ENCODE data around the gene KCNA10. TPM values are rescaled to one million over a fixed set of nuclear protein-coding genes. Genes with fewer than 3 reads are reported as not detected.
"Not testable (repeated sequence)": the region's sequence is repeated elsewhere in the genome, so short reads cannot be mapped to it uniquely, and the experiment has no call there.

KCNA10 gene
- polyA plus RNA-seq, 3 donors from 2014 or later = not detected

DNA sequence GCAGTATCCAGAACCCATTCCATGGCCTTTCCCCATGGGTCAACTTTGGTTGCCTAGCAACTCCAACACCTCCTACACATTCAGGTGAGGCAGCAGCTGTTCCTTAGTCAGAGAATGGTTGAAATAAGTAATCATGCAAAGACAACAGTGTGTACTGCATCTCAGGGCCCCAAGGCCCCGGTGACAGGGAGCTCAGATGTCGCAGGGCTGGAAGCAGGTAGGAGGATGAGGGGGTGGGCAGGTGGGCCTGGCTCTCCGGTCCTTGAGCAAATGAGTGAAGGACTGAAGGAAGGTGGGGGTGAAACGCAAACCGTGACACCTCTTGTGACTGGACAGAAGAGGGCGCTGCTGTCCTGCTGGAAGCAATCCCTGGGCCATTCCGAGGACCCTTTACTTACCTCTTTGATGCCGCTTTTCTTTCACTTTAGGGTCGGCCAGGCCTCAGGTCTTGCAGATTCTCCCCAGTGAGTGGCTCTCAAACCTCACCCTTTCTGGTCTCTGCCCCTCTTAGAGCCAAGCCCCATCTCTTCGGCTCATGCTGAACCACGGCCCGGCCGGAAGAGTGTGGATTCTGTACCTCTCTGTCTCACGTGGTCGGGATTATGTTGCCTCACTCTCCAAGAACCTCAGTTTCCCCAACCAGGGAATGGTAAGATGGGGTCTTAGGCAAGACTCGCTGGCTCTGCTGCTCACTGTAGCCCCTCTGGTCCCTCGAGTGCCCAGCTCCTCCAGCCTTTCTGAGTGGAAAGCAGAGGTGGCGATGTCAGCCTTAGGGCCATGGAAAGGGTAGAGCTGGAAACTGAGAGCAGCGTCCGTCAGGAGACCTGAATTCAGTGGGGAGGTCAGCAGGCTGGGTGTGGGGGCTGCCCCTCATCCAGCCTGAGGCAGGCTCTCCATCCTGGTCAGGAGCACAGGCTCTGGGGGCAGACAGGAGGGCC is 5.6 kb upstream of the KCNA10 start:
- H3K27ac Mint-ChIP-seq = no peak overlapping the region
- peak in 2 of 3 donors; percentile 5 to 15 for DNase-seq
- H3K27me3 Mint-ChIP-seq (ENCODE audit: low read depth in 3 of 3) = peaks cover 5 to 14% (median 9%) of the 10 kb centered on the region in 3 donors
- H3K9me3 Mint-ChIP-seq = no peaks in the 10 kb centered on the region
- no peaks in the 10 kb centered on the region for H3K4me1 Mint-ChIP-seq
- peak overlapping the region in 1 of 5 donors; percentile 39 for H3K4me3 Mint-ChIP-seq
- no peaks in the 10 kb centered on the region for H3K36me3 Mint-ChIP-seq

DNA sequence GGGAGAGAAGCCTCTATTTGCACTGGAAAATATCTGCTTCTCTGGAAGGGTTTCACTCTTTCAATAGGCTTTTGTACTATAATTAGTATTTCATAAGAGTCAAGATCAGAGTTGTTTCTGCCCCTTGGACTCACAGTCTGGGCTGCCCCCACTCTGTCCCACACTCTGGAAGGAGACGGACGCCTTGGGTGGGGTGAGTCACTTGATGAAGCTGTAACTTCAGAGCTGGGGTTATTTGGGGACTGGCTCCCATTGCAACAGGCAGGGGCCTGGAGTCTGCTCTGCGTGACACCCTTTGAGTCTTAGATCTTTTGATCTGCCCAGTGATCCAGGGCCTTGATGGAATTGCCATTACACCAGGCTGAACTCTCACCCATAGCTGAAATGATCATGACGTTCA is 4.0 kb upstream of the KCNA10 start:
- no peaks in the 10 kb centered on the region for H3K9me3 Mint-ChIP-seq
- H3K27me3 Mint-ChIP-seq (ENCODE audit: low read depth in 3 of 3) = peaks cover 6 to 14% (median 7%) of the 10 kb centered on the region in 3 donors
- H3K36me3 Mint-ChIP-seq = no peaks in the 10 kb centered on the region
- DNase-seq = no peak
- no peaks in the 10 kb centered on the region for H3K4me1 Mint-ChIP-seq
- no peak overlapping the region for H3K27ac Mint-ChIP-seq
- H3K4me3 Mint-ChIP-seq = no peak overlapping the region

DNA sequence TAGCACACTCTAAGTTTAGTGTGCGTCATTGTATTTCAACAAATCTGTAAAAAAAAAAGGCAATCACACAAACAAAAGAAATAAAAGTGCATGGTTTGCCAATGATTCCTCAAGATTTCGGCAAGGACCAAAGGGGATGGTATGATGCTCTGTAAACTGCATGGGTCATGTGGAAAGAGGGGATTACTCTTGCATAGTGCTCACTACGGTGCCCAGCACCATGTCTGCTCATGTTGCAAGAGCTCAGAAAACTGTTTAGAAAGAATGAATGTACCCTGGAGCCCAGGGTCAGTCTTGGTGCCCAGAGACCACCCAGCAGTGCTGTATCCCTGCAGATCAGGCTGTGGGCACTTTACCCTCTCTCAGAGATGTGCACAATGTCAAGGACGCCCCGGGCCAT is 3.6 kb upstream of the KCNA10 start:
- no peaks in the 10 kb centered on the region for H3K36me3 Mint-ChIP-seq

DNA sequence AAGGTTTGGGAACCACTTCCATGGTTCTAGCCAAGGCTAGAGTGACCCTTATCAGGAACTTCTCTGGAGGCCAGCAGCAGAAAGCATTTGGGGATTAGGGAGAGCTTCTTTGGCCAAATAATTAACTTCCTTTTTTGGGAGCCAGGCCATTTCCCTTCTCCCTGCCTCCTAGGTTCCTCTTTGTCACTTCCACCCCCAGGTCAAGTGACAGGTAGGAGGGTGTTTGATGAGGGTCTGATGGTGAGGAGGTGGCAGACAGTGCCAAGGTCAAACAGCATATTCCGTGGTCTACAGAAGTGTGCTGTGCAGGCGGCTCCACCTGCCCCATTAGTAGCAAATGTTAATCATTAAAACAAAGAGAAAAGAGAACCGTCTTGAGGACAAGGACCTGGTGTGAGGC is 1.9 kb upstream of the KCNA10 start:
- no peak for DNase-seq
- Mint-ChIP-seq H3K4me1 (no peaks in the 10 kb centered on the region), H3K27me3 (ENCODE audit: low read depth in 3 of 3) (peaks cover 5 to 13% (median 8%) of the 10 kb centered on the region in 3 donors), H3K36me3 (no peaks in the 10 kb centered on the region), H3K27ac (no peak overlapping the region), H3K9me3 (no peaks in the 10 kb centered on the region), H3K4me3 (no peak overlapping the region)

More for the DNA sequence above, 3.6 kb upstream of the KCNA10 start:
- no peaks in the 10 kb centered on the region for H3K4me1 Mint-ChIP-seq
- H3K27ac Mint-ChIP-seq = no peak overlapping the region
- H3K9me3 Mint-ChIP-seq = no peaks in the 10 kb centered on the region
- no peak overlapping the region for H3K4me3 Mint-ChIP-seq
- H3K27me3 Mint-ChIP-seq (ENCODE audit: low read depth in 3 of 3) = peaks cover 6 to 14% (median 7%) of the 10 kb centered on the region in 3 donors
- no peak for DNase-seq

DNA sequence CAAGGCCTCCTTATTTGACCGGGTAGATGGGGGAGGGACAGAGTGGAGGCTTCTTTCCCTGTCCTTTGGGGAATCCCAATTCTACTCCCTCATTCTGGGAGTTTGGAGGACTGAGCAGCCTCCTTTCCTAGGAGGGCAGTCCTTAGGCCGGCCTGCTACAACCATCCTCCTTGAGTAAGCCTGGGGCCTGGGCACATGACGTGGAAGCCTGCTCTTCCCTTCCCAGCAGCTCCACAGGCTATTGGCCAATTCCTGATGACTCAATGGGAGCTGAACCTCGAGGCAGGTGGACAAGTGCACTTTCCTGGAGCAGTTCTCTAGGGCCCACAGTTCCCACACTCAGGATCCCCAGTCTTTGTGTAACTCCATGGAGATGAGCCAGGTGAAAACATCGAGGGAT is 3.1 kb downstream of the KCNA10 start:
- no peaks in the 10 kb centered on the region for H3K4me1 Mint-ChIP-seq
- no peak overlapping the region for H3K27ac Mint-ChIP-seq

DNA sequence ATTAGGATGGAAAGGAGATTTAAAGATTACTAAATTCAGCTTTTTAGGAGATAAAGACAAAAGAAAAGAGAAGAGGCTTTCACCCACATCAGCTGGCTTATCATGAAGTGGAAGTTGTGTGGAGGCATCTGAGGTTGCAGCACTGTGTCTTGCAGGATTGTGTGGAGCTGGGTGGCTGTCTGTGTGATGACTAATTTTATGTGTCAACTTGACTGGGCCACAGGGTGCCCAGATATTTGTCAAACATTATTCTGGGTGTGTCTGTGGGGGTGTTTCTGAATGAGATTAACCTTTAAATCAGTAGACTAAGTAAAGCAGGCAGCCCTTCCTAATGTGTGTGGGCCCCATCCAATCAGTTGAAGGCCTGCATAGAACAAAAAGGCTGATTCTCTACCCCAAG is 3.9 kb downstream of the KCNA10 start:
- Mint-ChIP-seq H3K4me1 (no peaks in the 10 kb centered on the region), H3K4me3 (no peak overlapping the region), H3K36me3 (no peaks in the 10 kb centered on the region), H3K9me3 (no peaks in the 10 kb centered on the region), H3K27me3 (ENCODE audit: low read depth in 3 of 3) (peaks cover 0 to 4% (median 2%) of the 10 kb centered on the region in 3 donors), H3K27ac (peak overlapping the region in 1 of 6 donors; percentile 24)
- DNase-seq = no peak

More for the DNA sequence above, 3.1 kb downstream of the KCNA10 start:
- DNase-seq = no peak
- Mint-ChIP-seq H3K4me3 (no peak overlapping the region), H3K36me3 (no peaks in the 10 kb centered on the region), H3K27me3 (ENCODE audit: low read depth in 3 of 3) (peaks cover 0 to 7% (median 2%) of the 10 kb centered on the region in 3 donors), H3K9me3 (no peaks in the 10 kb centered on the region)

DNA sequence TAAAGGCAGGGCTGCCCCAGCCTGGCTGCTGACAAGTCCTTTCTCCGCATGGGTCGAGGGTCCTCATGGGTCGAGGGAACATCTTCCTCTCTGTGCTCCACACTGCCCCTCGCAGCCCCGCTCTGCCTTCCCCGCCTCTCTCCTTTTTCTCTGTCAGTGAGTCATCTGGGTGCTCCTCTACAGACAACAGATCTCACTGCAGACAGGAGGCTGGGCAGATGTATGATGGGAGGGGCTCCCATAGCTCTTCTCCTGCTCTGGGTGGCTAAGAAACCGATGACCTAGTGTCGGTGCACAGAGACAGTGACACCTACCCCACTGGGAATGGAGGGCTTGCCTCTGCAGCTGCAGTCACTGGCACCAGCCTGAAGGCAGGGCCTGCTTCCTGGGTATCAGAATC is 5.5 kb downstream of the KCNA10 start:
- H3K27me3 Mint-ChIP-seq (ENCODE audit: low read depth in 3 of 3) = peaks cover 0 to 2% (median 2%) of the 10 kb centered on the region in 3 donors
- H3K4me3 Mint-ChIP-seq = no peak overlapping the region
- no peaks in the 10 kb centered on the region for H3K9me3 Mint-ChIP-seq
- no peaks in the 10 kb centered on the region for H3K4me1 Mint-ChIP-seq
- H3K27ac Mint-ChIP-seq = no peak overlapping the region
- no peaks in the 10 kb centered on the region for H3K36me3 Mint-ChIP-seq
- DNase-seq = no peak

DNA sequence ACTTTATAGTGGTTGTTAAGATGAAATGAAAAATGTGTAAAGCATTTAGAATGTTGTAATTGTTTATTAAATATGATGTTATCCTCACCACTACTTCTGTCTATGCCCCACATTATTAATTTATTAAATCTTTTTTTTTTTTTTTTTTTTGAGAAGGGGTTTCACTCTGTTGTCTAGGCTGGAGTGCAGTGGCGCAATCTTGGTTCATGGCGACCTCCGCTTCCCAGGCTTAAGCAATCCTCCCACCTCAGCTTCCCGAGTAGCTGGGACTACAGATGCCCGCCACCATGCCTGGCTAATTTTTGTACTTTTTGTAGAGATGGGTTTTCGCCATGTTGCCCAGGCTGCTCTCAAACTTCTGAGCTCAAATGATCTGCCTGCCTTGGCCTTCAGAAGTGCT is 7.5 kb downstream of the KCNA10 start:
- Mint-ChIP-seq H3K9me3 (no peaks in the 10 kb centered on the region), H3K27ac (no peak overlapping the region), H3K27me3 (ENCODE audit: low read depth in 3 of 3) (peaks cover 0 to 2% (median 0%) of the 10 kb centered on the region in 3 donors), H3K4me3 (no peak overlapping the region), H3K4me1 (no peaks in the 10 kb centered on the region), H3K36me3 (no peaks in the 10 kb centered on the region)
- no peak for DNase-seq

DNA sequence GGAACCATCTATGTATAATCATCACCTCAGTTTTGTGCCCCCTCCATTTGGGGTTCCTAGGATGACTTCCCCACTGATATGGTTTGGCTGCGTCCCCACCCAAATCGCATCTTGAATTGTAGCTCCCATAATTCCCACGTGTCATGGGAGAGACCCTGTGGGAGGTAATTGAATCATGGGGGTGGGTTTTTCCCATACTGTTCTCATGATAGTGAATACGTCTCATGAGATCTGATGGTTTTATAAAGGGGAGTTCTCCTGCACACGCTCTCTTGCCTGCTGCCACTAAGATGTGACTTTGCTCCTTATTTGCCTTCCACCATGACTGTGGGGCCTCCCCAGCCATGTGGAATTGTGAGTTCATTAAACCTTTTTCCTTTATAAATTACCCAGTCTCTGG is 8.1 kb downstream of the KCNA10 start:
- not testable (repeated sequence) for H3K36me3 Mint-ChIP-seq; H3K27me3 Mint-ChIP-seq (ENCODE audit: low read depth in 3 of 3); H3K4me1 Mint-ChIP-seq; H3K4me3 Mint-ChIP-seq; H3K27ac Mint-ChIP-seq; DNase-seq; H3K9me3 Mint-ChIP-seq

DNA sequence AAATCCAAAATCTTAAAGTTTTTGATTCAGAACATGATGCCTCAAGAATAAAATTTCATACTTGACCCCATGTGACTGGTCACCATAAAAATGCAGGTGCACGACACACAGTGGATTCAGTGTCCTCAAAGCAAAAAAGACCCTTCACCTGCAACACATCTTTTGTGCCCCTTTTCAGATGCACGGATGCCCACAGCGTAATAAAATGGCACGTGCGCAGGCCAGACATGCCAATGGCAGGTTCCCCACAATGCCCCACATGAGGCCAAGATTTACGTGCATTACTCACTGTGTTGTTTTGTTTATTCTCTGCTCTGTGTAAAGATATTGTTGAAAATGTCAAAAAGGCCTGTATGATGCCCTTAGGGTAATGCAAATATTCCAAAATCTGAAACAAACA is 9.3 kb downstream of the KCNA10 start:
- no peak for DNase-seq
- no peaks in the 10 kb centered on the region for H3K36me3 Mint-ChIP-seq
- H3K4me1 Mint-ChIP-seq = no peaks in the 10 kb centered on the region
- H3K27ac Mint-ChIP-seq = no peak overlapping the region
- no peaks in the 10 kb centered on the region for H3K9me3 Mint-ChIP-seq
- no peak overlapping the region for H3K4me3 Mint-ChIP-seq
- H3K27me3 Mint-ChIP-seq (ENCODE audit: low read depth in 3 of 3) = peaks cover 0 to 2% (median 0%) of the 10 kb centered on the region in 3 donors

DNA sequence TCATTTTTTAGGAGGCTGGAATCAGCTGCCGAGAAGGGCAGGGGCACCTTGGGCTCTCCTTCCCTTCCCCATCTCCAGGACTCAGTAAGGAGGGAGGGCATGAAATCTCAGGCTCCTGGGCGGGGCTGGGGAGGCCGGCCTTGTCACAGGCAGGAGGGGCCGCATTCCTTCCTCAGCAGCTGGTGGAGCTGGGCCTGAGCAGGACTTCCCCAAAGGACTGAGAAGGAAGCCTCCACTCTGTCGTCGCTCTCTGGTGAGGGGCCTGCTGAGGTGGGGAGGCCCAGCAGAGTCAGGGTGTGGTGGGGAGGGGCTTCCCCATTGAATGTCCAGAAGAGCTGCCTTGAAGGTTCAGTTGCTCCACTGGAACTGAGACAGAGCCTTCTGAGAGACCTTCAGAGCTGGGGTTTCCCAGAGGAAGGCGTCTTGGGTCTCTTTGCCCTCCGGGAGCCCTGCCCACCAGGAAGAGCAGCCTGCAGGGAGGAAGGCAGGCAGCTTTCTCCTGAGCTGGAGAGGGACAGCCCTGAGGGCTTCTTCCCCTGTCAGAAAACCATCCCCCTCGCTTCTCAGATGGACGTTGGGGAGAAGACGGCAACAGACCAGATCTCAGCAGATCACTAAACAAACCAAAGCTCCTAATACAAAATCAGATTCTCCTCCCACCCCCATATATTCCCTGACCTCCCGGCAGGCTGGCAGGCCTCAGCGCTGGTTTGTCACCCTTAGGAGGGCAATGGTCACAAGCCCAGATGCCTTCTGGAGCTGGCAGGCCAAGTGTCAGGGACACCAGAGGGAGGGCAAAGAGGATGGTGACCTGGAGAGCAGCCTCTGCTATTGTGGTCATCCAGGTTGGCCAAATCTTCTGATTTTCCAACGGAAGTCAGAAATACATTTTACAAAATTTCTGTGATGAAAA is 10.7 kb downstream of the KCNA10 start:
- Mint-ChIP-seq H3K9me3 (no peaks in the 10 kb centered on the region), H3K27me3 (ENCODE audit: low read depth in 3 of 3) (peaks cover 0 to 2% (median 0%) of the 10 kb centered on the region in 3 donors), H3K36me3 (no peaks in the 10 kb centered on the region), H3K4me3 (no peak overlapping the region), H3K4me1 (no peaks in the 10 kb centered on the region), H3K27ac (no peak overlapping the region)
- no peak for DNase-seq

DNA sequence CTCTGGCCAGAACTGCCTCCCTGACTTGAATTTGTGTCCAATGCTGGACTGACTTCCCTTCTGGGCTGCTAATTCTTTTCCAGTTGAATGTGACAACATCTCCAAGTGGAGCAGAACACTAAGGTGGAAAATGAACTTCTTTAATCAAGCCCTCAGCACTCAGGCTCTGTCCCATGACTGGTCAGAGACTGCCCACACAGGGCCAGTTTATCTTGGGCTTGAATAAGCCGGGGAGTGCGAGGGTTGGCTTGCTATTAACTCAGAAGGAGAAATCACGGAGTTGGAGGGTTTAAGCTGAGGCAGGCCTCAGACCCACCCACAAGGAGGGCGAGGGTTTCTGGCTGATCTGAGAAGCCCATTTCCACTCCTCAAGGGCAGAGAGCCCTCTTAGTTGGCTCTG is 12.4 kb downstream of the KCNA10 start:
- no peaks in the 10 kb centered on the region for H3K36me3 Mint-ChIP-seq
- H3K9me3 Mint-ChIP-seq = no peaks in the 10 kb centered on the region
- H3K27ac Mint-ChIP-seq = no peak overlapping the region

DNA sequence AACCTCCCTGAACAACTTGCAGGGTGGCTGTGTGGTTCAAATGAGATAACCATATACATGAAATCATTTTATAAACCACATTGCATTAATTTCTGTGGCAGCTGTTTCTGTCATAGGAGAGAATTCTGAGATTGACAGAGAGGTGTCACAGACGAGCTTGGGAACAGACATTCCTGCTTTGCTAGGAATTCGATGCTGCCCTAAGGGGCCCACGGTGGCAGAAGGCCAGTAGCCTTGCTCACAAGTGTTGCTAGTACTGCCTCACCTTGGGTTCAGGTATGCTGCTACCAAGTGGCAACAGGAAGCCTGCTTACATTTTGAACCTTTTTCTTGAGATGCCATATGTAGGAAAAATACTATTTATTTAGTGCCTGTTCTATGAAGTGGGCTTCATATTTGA is 13.4 kb downstream of the KCNA10 start:
- Mint-ChIP-seq H3K27ac (no peak overlapping the region), H3K4me1 (no peaks in the 10 kb centered on the region), H3K9me3 (no peaks in the 10 kb centered on the region), H3K4me3 (no peak overlapping the region), H3K36me3 (no peaks in the 10 kb centered on the region), H3K27me3 (ENCODE audit: low read depth in 3 of 3) (peaks cover 0 to 2% (median 0%) of the 10 kb centered on the region in 3 donors)
- DNase-seq = no peak

More for the DNA sequence above, 12.4 kb downstream of the KCNA10 start:
- Mint-ChIP-seq H3K27me3 (ENCODE audit: low read depth in 3 of 3) (peaks cover 0 to 2% (median 0%) of the 10 kb centered on the region in 3 donors), H3K4me3 (no peak overlapping the region), H3K4me1 (no peaks in the 10 kb centered on the region)
- DNase-seq = no peak

DNA sequence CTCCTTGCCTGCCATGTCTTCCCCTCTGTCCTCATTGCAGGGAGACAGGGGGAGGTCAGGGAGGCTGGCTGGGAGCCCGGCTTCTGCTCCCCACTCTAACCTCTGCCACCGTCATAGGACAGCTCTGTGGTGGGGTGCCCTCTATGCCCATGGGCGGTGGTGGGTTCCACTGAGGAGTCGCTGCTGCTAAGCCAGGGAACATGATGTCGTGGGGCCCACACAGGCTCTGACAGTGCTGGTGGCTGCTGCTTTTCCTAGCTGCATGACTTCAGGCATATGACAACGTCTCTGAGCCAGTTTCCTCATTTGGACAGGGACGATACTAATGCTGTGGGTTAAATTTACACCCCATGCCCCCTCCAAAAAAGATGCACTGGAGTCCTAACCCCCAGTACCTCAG is 14.7 kb downstream of the KCNA10 start:
- no peak for DNase-seq
- no peak overlapping the region for H3K27ac Mint-ChIP-seq
- H3K4me3 Mint-ChIP-seq = no peak overlapping the region
- H3K36me3 Mint-ChIP-seq = no peaks in the 10 kb centered on the region
- no peaks in the 10 kb centered on the region for H3K4me1 Mint-ChIP-seq
- no peaks in the 10 kb centered on the region for H3K9me3 Mint-ChIP-seq
- H3K27me3 Mint-ChIP-seq (ENCODE audit: low read depth in 3 of 3) = peaks cover 0 to 2% (median 2%) of the 10 kb centered on the region in 3 donors
